ENCODE results near the gene HSD3B7.
A peak's percentile ranks its signal among the peaks of the same experiment; 100 is the strongest.
"Not testable (repeated sequence)": the region's sequence is repeated elsewhere in the genome, so short reads cannot be mapped to it uniquely, and the experiment has no call there.

The HSD3B7 gene

DNA sequence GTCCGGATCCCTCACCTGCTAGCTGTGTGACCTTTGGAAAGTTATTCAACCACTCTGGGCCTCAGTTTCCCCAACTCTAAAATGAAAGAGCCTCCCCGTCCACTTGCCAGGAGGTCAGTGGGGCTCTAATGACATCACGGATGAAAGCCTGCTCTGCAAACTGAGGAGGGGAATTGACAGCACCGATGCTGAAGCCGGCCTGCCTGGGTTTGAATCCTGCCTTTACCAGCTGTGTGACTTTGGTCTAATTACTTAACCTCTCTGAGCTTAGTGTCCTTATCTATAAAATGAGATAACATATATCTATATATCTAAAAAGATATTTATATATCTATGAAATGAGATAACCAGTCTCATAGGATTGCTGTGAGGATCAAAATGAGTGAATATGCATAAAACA lies 23.5 kb downstream of the HSD3B7 start:
- no peak for DNase-seq
- intact Hi-C loops (cut with DNase I): no loop called here

DNA sequence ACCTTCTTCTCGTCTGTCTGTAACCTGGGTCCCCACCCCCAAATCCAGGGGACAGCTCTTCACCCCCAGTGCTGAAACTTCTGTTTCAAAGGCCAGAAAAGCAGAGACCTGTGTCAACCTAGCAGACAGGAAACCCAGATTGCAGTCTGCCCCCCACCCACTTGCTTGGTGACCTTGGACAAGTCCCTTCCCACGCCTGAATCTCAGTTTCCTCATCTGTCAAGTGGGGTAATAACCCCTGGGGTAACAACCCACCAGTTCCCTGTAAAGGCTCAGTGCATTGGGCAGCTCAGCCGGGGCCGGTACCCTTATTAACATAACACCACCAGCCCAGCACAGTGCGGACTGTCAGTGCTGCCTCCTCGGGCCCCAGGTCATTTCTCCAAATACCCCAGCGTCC lies 24.1 kb downstream of the HSD3B7 start:
- intact Hi-C loops (cut with DNase I): no loop called here
- no peak for DNase-seq

DNA sequence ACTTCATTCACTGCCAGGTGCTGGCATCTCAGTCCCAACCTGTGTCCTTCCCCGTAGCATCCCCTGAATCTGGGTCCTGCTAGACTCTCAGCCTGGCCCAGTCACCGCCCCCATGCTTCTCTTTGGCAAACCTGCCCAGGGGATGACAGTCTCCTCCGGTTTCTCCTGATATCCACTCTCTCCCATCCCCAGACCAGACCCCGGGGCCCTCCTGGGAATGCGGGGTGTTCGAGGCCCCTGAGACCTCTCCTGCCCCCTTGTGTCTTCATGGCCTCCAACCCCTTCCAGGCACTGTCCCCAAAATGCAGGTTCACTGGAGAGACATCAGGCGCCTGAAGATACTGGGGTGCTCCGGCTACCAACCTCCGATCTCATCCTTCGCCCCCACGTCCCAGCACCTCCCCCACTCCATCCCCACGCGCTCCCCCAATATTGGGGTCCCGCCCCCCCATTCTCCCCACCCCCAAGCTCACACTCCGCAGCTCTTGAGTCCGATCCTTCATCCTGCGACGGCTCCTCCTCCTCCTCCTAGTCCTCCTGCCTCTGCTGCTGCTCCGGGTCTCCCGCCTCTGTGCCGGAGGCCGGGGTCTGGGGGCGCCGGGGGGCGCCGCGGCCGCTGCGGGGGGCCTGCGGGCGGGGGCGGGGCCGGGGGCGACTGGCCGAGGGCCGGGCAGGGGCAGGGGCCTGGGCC lies 25.0 kb downstream of the HSD3B7 start:
- peak in 4 of 42 donors; percentile 25 to 50 (median 39) for DNase-seq
- intact Hi-C loops (cut with DNase I): no loop called here

DNA sequence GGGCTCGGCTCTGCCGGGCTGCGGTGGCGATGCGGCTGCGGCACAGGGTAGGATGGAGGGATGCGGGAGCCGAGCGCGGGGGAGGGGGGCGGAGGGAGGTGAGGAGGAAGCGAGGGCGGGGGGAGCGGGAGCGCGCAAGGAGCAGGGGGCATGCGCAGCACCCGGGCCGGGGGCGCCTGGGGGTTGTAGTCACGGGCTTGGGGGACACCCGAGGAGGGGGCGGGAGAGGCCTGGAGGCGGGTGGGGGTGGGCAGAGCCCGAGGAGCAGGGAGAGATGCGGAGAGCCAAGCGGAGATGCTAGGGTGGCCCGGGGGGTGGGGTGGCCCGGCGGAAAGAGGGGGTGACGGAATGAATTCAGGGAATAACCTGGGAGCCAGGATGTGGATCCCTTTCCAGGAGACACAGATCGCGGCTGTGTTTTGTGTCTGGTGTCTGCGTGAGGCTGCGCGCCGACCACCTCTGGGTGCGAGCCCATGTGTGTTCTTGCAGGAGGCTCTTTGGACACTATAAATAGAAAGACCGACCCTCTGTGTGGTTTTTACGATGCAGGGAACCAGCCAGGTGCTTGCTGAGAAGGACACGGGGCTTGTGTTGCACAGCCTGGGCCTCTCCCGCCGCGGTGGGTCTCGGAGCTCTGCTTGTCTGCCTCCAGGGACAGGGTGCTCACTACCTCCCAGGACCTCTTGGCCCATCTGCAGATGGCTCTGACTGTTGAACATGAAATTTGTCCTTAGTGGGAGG lies 25.7 kb downstream of the HSD3B7 start, which contains the start of gene STX1B:
TSS of gene STX1B (minus strand) at position 54 of the 741 bp plus-strand sequence. CDS start 242 bp downstream, outside the sequence.
- intact Hi-C loops (cut with DNase I): no loop called here
- peak; percentile 22 to 84 (median 71) for DNase-seq

DNA sequence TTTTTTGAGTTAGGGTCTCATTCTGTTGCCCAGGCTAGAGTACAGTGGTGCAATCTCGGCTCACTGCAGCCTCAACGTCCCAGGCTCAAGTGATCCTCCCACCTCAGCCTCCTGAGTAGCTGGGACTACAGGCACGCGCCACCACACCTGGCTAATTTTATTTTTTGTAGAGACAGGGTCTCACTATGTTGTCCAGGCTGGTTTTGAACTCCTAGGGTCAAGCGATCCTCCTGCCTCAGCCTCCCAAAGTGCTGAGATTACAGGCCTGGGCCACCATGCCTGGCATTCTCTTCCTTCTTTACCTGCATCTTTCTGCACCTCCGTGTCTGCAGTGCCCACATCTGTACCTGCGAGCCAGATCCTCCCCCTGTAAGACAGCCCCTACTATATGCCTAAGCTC lies 26.8 kb downstream of the HSD3B7 start:
- DNase-seq; intact Hi-C loops (cut with DNase I): not testable (repeated sequence)

DNA sequence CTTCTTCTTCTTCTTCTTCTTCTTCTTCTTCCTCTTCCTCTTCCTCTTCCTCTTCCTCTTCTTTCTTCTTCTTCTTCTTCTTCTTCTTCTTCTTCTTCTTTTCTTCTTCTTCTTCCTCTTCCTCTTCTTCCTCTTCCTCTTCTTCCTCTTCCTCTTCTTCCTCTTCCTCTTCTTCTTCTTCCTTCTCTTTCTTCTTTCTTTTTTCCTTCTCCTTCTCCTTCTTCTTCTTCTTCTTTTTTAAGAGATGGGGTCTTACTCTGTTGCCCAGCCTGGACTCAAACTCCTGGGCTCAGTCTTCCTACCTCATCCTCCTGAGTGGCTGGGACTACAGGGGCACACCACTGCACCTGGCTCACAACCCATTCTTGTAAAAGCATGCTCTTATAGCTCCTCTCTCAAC lies 28.3 kb downstream of the HSD3B7 start:
- DNase-seq: not testable (repeated sequence)

DNA sequence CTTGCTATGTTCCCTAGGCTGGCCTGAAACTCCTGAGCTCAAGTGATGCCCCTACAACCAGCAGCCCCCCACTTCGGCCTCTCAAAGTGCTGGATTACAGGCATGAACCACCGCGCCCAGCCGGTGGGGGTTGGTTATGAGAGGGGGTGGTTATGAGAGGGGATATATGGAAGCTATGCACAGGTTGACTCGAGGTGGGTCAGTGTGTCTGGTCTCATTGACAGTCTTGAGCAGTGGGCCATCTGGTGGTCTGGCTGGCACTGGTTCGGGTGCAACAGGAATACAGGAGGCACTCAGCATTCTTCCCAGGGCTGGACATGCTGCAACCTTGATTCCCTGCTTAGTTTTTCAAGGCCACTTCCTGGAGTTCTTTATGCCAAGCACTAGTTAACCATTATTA lies 31.0 kb downstream of the HSD3B7 start:
- no peak for DNase-seq
- intact Hi-C loops (cut with DNase I): no loop called here

More for the DNA sequence above, 28.3 kb downstream of the HSD3B7 start:
- intact Hi-C loops (cut with DNase I): not testable (repeated sequence)

DNA sequence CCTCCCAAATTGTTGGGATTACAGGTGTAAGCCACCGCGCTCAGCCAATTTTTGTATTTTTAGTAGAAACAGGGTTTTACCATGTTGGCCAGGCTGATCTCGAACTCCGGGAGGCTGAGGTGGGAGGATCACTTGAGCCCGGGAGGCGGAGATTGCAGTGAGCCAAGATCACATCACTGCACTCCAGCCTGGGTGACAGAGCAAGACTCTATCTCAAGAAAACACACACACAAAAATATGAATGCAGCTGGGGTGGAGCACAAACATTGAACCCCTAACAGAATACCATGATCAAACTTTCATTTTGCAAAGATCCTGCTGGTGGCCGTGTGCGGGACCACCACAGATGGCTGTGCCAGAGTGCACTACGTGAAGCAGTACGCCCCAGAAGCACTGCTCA lies 32.7 kb downstream of the HSD3B7 start:
- intact Hi-C loops (cut with DNase I): not testable (repeated sequence)

DNA sequence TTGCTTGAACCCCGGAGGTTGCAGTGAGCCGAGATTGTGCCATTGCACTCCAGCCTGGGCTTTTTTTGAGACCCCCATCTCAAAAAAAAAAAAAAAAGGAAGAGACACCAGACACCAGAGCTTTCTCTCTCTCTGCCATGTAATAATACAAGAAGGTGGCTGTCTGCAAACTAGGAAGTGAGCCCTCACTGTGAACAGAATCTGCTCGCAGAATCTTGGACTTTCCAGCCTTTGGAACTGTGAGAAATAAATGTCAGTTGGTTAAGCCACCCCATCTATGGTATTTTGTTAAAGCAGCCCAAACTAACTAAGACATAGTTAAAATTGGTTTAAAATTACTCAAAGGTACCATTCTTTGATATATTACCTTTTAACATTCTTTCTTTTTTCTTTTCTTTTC lies 35.5 kb downstream of the HSD3B7 start:
- intact Hi-C loops (cut with DNase I): no loop called here
- no peak for DNase-seq

More for the DNA sequence above, 32.7 kb downstream of the HSD3B7 start:
- DNase-seq: not testable (repeated sequence)

DNA sequence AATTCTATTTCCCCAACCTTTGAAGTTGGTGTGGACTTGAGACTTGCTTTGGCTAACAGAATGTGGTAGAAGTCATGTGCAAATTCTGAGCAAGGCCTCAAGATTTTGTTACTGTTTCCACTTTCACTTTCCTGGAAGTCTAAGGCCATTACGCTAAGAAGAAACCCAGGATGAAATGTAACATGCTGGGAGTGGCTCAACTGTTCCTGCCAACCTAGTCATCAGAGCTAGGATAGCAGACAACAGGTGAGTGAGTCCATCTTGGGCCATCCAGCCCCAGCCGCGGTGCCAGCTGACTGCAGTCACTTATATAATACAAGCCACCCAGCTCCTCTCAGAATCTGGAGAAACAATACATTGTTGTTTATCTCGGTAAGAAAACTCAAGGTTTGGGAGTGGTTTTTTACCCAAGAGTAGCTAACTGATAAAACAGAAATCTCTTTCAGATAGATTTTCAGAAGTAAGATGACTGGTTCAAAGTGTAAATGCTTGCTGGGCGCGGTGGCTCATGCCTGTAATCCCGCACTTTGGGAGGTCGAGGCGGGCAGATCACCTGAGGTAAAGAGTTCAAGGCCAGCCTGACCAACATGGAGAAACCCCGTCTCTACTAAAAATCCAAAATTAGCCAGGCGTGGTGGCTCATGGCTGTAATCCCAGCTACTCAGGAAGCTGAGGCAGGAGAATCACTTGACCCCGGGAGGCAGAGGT lies 37.7 kb downstream of the HSD3B7 start:
- intact Hi-C loops (cut with DNase I): no loop called here
- DNase-seq: no peak

DNA sequence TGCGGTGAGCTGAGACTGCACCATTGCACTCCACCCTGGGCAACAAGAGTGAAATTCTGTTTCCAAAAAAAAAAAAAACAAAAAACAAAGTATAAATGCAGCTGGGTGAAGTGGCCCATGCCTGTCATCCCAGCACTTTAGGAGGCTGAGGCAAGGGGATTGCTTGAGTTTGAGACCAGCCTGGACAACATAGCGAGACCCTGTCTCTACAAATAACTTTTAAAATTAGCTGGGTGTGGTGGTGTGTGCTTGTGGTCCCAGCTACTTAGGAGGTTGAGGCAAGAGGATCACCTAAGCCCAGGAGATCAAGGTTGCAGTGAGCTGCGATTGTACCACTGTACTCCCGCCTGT lies 38.2 kb downstream of the HSD3B7 start:
- no peak for DNase-seq
- intact Hi-C loops (cut with DNase I): no loop called here

DNA sequence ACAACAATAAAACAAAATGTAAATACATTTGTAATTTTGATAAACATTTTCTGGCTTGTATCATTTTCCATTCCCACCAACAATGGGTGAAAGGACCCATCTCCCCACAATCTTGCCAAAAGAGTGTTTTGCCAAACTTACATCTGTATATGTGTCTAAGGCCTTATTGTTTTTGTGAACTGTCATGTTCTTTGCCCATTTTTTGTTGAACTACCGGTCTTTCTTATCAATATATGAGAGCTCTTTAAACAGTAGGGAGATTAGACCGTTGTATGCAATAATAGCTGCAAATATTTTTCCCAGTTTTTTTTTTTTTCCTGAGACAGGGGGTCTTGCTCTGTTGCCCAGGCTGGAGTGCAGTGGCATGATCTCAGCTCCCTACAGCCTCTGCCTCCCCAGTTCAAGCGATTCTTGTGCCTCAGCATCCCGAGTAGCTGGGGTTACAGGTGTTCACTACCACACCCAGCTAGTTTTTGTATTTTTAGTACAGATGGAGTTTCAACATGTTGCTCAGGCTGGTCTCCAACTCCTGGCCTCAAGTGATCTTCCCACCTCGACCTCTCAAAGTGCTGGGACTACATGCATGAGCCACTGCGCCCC lies 38.7 kb downstream of the HSD3B7 start:
- intact Hi-C loops (cut with DNase I): no loop called here
- DNase-seq: no peak

DNA sequence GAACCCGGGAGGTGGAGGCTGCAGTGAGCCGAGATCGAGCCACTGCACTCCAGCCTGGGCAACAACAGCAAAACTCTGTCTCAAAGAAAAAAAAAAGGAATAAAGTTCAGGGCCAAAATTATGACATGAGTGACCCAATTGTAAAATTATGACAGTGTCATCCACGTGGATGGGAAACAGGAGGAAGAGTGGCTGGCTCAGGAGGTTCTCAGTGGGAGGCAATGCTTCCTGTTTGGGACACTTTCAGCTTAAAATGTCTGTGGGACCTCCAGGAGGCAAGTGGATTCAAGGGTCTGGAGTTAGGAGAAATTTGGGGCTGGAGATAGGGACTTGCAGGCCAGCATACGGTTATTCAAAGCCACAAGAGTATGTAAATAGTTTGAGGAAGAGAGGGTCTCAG lies 40.3 kb downstream of the HSD3B7 start:
- no peak for DNase-seq
- intact Hi-C loops (cut with DNase I): no loop called here

DNA sequence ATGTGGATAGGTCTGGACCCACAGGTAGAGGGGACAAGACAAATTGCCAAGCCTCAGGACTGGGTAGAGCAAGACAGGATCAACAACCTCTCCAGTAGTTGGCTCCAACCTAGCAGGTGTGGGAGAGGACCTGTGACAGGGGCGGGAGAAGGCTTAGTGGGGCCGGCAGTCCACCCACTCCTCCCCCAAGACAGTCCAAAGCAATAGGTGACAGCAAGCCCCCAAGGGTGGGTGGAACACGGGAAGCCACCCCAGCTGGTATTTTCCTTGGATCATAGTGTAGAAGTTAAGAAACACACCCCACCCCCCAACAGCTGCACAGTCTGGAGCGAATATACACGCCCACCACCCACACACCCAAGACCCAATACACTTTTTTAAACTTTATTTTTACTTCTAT lies 44.3 kb downstream of the HSD3B7 start:
- intact Hi-C loops (cut with DNase I): no loop called here
- DNase-seq: no peak

DNA sequence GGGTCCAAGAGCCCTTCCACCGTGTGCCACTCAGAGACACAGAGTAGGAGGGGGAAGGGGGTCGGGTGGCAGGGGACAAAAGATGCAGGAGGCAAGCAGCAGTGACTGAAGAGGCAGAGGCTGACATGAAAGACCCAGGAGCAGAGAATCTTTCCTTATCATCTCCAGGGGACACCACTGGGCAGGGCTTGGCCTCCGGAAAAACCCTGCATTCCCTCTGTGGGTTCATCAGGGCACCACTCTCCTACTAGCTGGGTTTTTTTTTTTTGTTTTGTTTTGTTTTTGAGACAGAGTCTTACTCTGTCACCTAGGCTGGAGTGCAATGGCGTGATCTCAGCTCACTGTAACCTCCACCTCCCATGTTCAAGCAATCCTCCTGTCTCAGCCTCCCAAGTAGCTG lies 46.3 kb downstream of the HSD3B7 start:
- DNase-seq: no peak
- intact Hi-C loops (cut with DNase I): loop anchor here (5.0 to 10.0 kb wide), 2 partner anchors 41 to 46 kb away; partner anchors contain the start of genes HSD3B7, ZNF646 and ZNF668

DNA sequence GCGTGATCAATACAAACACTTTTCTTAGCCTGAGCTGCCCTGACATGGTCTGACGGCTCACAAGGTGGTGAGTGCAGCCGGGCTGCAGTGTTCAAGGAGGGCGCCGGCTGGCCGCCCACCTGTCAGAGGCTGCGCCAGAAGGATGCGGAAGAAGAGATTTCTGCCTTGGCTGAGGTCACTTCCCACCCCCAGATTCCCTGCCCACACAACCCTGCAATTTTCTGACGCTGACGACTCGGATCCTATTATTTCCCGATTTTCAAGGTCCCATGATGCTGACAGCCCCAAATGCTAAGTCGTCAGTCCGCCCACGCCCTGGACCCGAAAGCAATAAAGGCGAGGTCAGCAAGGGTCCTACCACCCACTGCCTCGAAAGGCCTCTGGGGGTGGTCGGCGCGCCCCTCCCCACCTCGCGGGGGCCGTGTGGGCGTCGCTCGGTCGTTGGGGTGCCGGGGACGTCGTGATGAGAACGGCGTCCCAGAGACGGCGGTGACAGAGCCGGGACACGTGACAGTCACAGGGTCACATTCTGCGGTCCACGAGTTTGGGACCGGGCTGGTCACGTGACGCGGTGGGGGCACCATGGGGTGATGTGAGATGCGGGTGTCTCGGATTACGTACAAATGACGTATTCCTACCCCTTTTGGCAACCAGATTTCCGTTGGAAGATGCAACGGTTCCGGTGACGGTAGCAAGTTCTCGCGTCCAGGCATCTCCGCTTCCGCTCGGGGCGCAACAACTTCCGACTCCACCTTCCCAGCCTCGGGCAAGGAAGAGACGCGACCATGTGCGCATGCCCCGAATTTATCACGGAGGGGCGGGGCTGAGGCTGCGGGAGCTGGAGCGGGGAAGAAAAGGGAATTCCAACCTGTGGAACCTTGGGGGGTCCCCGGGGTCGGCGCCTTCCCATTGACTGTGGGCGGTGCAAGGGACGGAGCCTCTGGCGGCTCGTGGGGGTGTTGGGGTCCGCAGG lies 48.0 kb downstream of the HSD3B7 start, which contains the start of gene STX4:
TSS of gene STX4 (plus strand) at position 823 of the 973 bp plus-strand sequence. CDS start 248 bp downstream, outside the sequence.
- peak; percentile 95 to 100 (median 98) for DNase-seq
- intact Hi-C loops (cut with DNase I): loop anchor here (5.0 to 10.0 kb wide), 2 partner anchors 39 to 48 kb away; partner anchors contain the start of genes HSD3B7, ZNF646 and ZNF668

DNA sequence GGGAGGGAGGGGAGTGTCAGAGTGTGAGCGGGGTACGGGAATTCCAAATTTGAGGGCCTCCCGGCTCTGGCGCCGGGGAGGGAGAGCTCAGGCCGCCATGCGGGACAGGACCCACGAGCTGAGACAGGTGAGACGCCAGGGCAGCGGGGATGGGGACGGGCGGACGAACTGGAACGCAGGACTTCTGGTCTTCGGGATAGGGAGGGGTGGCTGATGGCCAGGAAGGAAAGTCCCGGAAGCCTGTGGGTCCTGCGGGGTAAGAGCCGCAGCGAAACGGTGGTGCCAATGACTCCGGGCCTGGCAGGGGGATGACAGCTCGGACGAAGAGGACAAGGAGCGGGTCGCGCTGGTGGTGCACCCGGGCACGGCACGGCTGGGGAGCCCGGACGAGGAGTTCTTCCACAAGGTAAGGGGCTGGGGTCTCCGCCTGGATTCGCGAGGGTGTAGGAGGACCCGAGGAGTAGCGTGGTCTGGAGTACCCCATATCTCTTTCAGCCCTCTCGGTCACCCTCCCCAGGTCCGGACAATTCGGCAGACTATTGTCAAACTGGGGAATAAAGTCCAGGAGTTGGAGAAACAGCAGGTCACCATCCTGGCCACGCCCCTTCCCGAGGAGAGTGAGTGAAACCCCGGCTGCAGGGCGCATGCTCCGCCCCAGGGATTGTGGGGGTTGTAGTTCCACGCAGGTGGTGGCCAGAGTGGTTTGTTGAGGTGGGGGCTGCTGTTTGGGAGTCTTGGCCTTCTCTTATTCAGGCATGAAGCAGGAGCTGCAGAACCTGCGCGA lies 48.9 kb downstream of the HSD3B7 start:
- intact Hi-C loops (cut with DNase I): loop anchor here (5.0 to 10.0 kb wide), 2 partner anchors 38 to 49 kb away; partner anchors contain the start of genes HSD3B7, ZNF646 and ZNF668
- peak; percentile 88 to 97 (median 94) for DNase-seq
